ENCODE results near the gene RLBP1. TPM values are rescaled to one million over a fixed set of nuclear protein-coding genes. Genes with fewer than 3 reads are reported as not detected.

RLBP1 gene
- total and polyA plus RNA-seq, 9 of the 15 experiments (the other 6 are each of a cell fraction or from before 2014, with no cell fraction given): 0.05 TPM; not detected in 8

GRCh38 chr15:89167267-89168176 lies 53.9 kb downstream of the RLBP1 start:
- FAIRE-seq (peak; percentile 61), ATAC-seq (peak; percentile 64), DNase-seq (ENCODE audit: extremely low read depth in 1 of 4, low spot score in 3 of 4) (peak; percentile 41 to 54 (median 48))
- Histone ChIP-seq H3K9me1 (ENCODE audit: control insufficient read depth, insufficient read depth, low read length) (no peaks in the 10 kb centered on the region), H3K27ac (ENCODE audit: extremely low read depth, low read depth, low read length) (peak overlapping the region; percentile 62; the same call in 2 of the 3 replicates), H3K36me3 (ENCODE audit: control insufficient read depth, insufficient read depth, low read length) (peaks cover 63% of the 10 kb centered on the region), H3K4me3 (no peak overlapping the region), H2AFZ (ENCODE audit: low read depth, low read length) (no peak overlapping the region), H3K4me2 (ENCODE audit: insufficient read depth, low read length) (no peak overlapping the region; the same call in 1 of the 2 replicates), H3K9me3 (replicated peaks; ENCODE audit: control insufficient read depth, insufficient read depth, low read depth, low read length) (no peaks in the 10 kb centered on the region), H4K20me1 (replicated peaks; ENCODE audit: control insufficient read depth, insufficient read depth, low read length) (no peaks in the 10 kb centered on the region), H3K4me1 (replicated peaks in 1 of 2; ENCODE audit: control insufficient read depth in 2 of 2, insufficient read depth in 2 of 2, low read length in 2 of 2) (peaks cover 0 to 14% of the 10 kb centered on the region in 2 experiments; a peak in 2 of 5 replicates), H3K9ac (ENCODE audit: insufficient read depth in 1 of 2, low read depth in 2 of 2, low read length in 2 of 2) (no peak overlapping the region), H3K27me3 (ENCODE audit: control insufficient read depth in 2 of 2, insufficient read depth in 2 of 2, low read length in 2 of 2) (no peaks in the 10 kb centered on the region), H3K79me2 (ENCODE audit: control insufficient read depth, insufficient read depth, low read length) (peaks cover 2% of the 10 kb centered on the region; the same call in 1 of the 3 replicates)
- intact Hi-C loops (cut with micrococcal nuclease): no loop called here
- 27% methylated on average over 7 of the region's 7 CpGs for WGBS (ENCODE audit: insufficient coverage, low coverage, missing lambda C conversion rate)
- no TSS peak for BruUV-seq (replicated peaks)
- in situ Hi-C loops (cut with MboI): no loop called here
- ChIA-PET CTCF (ENCODE audit: low intra/inter-chr PET ratio) (interaction anchor here (0.6 to 0.9 kb wide), 2 partner anchors 103 to 111 kb away, joined by 3 read pairs; no protein-coding TSS in a partner anchor), POLR2A (interaction anchor here (0.6 to 1.6 kb wide), 6 partner anchors 10 to 388 kb away, joined by 3 to 6 read pairs (median 3); no protein-coding TSS in a partner anchor)
- TF ChIP-seq EGR1 (conservative IDR thresholded peaks at IDR 0.05) (peak; percentile 85), MTA3 (IDR thresholded peaks at IDR 0.05; ENCODE audit: borderline replicate concordance) (no peak), CUX1 (CRISPR knock-in tag; IDR thresholded peaks at IDR 0.05) (no peak), ZBTB7A (IDR thresholded peaks at IDR 0.05; ENCODE audit: borderline replicate concordance, control insufficient read depth, low read depth, low read length) (peak; percentile 57; the same call in 1 of the 2 replicates), USF1 (CRISPR knock-in tag; IDR thresholded peaks at IDR 0.05) (no peak), SMARCA4 (IDR thresholded peaks at IDR 0.05) (peak; percentile 50; the same call in 1 of the 2 replicates), JUND (IDR thresholded peaks at IDR 0.05; ENCODE audit: borderline replicate concordance, low read depth, low read length) (peak; percentile 52; the same call in 1 of the 2 replicates), JUND (tag; IDR thresholded peaks at IDR 0.05; ENCODE audit: borderline replicate concordance, low read depth, low read length) (peak; percentile 55; the same call in 2 of the 3 replicates), NFE2L1 (tag; IDR thresholded peaks at IDR 0.05; ENCODE audit: borderline replicate concordance, low read depth) (peak; percentile 56; the same call in 1 of the 2 replicates), NFE2 (IDR thresholded peaks at IDR 0.05; ENCODE audit: low read depth) (peak; percentile 75), C11orf30 (IDR thresholded peaks at IDR 0.05; ENCODE audit: low read depth) (peak; percentile 65; the same call in 1 of the 2 replicates), FOXA1 (IDR thresholded peaks at IDR 0.05; ENCODE audit: borderline replicate concordance) (no peak), NCOA6 (IDR thresholded peaks at IDR 0.05) (no peak), ZNF316 (IDR thresholded peaks at IDR 0.05) (peak; percentile 80), DPF2 (IDR thresholded peaks at IDR 0.05) (peak; percentile 60; the same call in 1 of the 2 replicates), RBBP5 (IDR thresholded peaks at IDR 0.05; ENCODE audit: borderline replicate concordance, insufficient read depth, low read length, poor library complexity, severe bottlenecking) (peak; percentile 29)

Measured in K562 (cell line).